ENCODE data around the gene PPP1R7.

- TF ChIP-seq CTCF (IDR thresholded peaks at IDR 0.05) = no peak
- no peak for TF ChIP-seq POLR2A (IDR thresholded peaks at IDR 0.05)
- no peak for TF ChIP-seq EP300 (IDR thresholded peaks at IDR 0.05)
Observed at GRCh38 chr2:241207151-241207550, 56.9 kb downstream of the PPP1R7 start.
